K562 (cell line): Measurements from ENCODE around the gene ERAP2. TPM values are rescaled to one million over a fixed set of nuclear protein-coding genes. Genes with fewer than 3 reads are reported as not detected.

Experiments used
- ARID3B ChIP-seq: fragments of 250-450 bp; sonication (Bioruptor Pico); IDR thresholded peaks from 2 replicates; pipeline ENCODE4 v1.4.0; 2020; ENCODE audit warnings: borderline replicate concordance
- ATF6 ChIP-seq: sonication (generic); formaldehyde crosslinking; IDR thresholded peaks from 2 replicates; pipeline ENCODE4 v1.4.0; 2020; ENCODE audit warnings: mild to moderate bottlenecking, missing genetic modification reagents
- ATF7 ChIP-seq: fragments of 450-650 bp; IDR thresholded peaks from 2 replicates; pipeline ENCODE4 v1.7.1; 2014; ENCODE audit warnings: mild to moderate bottlenecking, moderate library complexity
- HEY1 ChIP-seq: fragments of 250-450 bp; sonication (Bioruptor Pico); IDR thresholded peaks from 2 replicates; pipeline ENCODE4 v1.5.0; 2020; ENCODE audit warnings: mild to moderate bottlenecking, moderate library complexity, borderline replicate concordance
- HMGN3 ChIP-seq: IDR thresholded peaks from 2 replicates; pipeline ENCODE4 v1.6.1; 2011; ENCODE audit warnings: borderline replicate concordance, low read depth, mild to moderate bottlenecking, mixed read lengths, low read length; ENCODE audit not compliant: insufficient read length; ENCODE audit errors: extremely low read depth
- MYC ChIP-seq, 2 experiments: fragments of 250-450 bp in 1 of 2; sonication (Bioruptor Pico) in 1 of 2; IDR thresholded peaks; 2 replicates each; pipeline versions ENCODE4 v1.5.1 to v1.6.1; 2012 to 2021; ENCODE audit warnings: low read depth in 2 of 2, borderline replicate concordance in 1 of 2, improper control_type of control experiment in 1 of 2, low read length in 1 of 2, mild to moderate bottlenecking in 1 of 2, moderate library complexity in 1 of 2
- NEUROD1 ChIP-seq: fragments of 150-350 bp; IDR thresholded peaks from 2 replicates; pipeline ENCODE4 v1.6.1; 2014; ENCODE audit warnings: borderline replicate concordance, low read length, low read depth; ENCODE audit not compliant: partially characterized antibody
- PHF8 ChIP-seq: fragments of 200-600 bp; sonication (generic); IDR thresholded peaks from 2 replicates; pipeline ENCODE4 v1.6.1; 2012; ENCODE audit warnings: mixed run types, mild to moderate bottlenecking, inconsistent platforms, low read length, moderate library complexity, borderline replicate concordance
- SETDB1 ChIP-seq: IDR thresholded peaks from one replicate; pipeline ENCODE4 v1.6.1; 2012; ENCODE audit warnings: low read length, control low read depth, inconsistent platforms
- TAF1 ChIP-seq: IDR thresholded peaks from 2 replicates; pipeline ENCODE4 v1.6.1; 2011; ENCODE audit warnings: mild to moderate bottlenecking, low read length, moderate library complexity; ENCODE audit not compliant: insufficient read depth, control insufficient read depth, severe bottlenecking; ENCODE audit errors: extremely low read depth
- ZBTB7A ChIP-seq: IDR thresholded peaks from 2 replicates; pipeline ENCODE4 v1.6.1; 2011; ENCODE audit warnings: low read depth, mild to moderate bottlenecking, low read length, moderate library complexity, borderline replicate concordance; ENCODE audit not compliant: control insufficient read depth
- ZNF174 ChIP-seq: fragments of 250-450 bp; sonication (Bioruptor Pico); IDR thresholded peaks from 2 replicates; pipeline ENCODE4 v1.4.0; 2020; ENCODE audit warnings: mild to moderate bottlenecking
- ZNF764 ChIP-seq: fragments of 250-450 bp; sonication (Bioruptor Pico); IDR thresholded peaks from 2 replicates; pipeline ENCODE4 v1.4.0; 2020; ENCODE audit warnings: low read depth, mild to moderate bottlenecking, moderate library complexity
- ZNF830 ChIP-seq: fragments of 250-450 bp; sonication (Bioruptor Pico); IDR thresholded peaks from 2 replicates; pipeline ENCODE4 v1.5.0; 2021; ENCODE audit warnings: mild to moderate bottlenecking
- polyA plus RNA-seq, 8 experiments: library from polyadenylated mRNA; depleted of rRNA in 4 of 8; stranded (reverse) in 5 of 8; unstranded in 3 of 8; fragments of >200 nt; fragmentation: Nextera tagmentation in 2 of 8; fragmentation: Illumina TruSeq in 1 of 8; extraction: Ambion mirVana in 2 of 8; extraction: Trizol in 1 of 8; gene quantifications; 2 replicates each; pipeline versions ENCODE4 v1.2.1 to v1.2.3, GENCODE V29; 2011 to 2014; ENCODE audit warnings: inconsistent platforms in 1 of 8, missing spikeins in 1 of 8
- total RNA-seq, 7 experiments: library from RNA; depleted of rRNA in 6 of 7; stranded (reverse); fragments of >200 nt in 6 of 7; fragmentation: Illumina TruSeq in 2 of 7; extraction: Trizol in 2 of 7; gene quantifications; 2 replicates each; pipeline versions ENCODE4 v1.2.1 to v1.2.3, GENCODE V29; 2011 to 2021; ENCODE audit warnings: low replicate concordance in 1 of 7
- TF ChIP-seq, protein P1 (sequence below): fragments of 450-650 bp; IDR thresholded peaks from 2 replicates; pipeline ENCODE4 v1.6.1; 2014; ENCODE audit warnings: low read depth, mild to moderate bottlenecking, moderate library complexity, borderline replicate concordance
- TF ChIP-seq, protein P2 (sequence below), 2 experiments: IDR thresholded peaks in 1 of 2; conservative IDR thresholded peaks in 1 of 2; 2 replicates each; pipeline ENCODE4 v1.6.1; 2016; ENCODE audit warnings: low read depth in 2 of 2, mild to moderate bottlenecking in 1 of 2, missing compliant biosample characterization in 1 of 2, missing genetic modification characterization in 1 of 2, moderate library complexity in 1 of 2

The ERAP2 gene
- total and polyA plus RNA-seq, 9 of the 15 experiments (the other 6 are each of a cell fraction or from before 2014, with no cell fraction given): 0.93 to 4.0 (median 2.1) TPM

DNA sequence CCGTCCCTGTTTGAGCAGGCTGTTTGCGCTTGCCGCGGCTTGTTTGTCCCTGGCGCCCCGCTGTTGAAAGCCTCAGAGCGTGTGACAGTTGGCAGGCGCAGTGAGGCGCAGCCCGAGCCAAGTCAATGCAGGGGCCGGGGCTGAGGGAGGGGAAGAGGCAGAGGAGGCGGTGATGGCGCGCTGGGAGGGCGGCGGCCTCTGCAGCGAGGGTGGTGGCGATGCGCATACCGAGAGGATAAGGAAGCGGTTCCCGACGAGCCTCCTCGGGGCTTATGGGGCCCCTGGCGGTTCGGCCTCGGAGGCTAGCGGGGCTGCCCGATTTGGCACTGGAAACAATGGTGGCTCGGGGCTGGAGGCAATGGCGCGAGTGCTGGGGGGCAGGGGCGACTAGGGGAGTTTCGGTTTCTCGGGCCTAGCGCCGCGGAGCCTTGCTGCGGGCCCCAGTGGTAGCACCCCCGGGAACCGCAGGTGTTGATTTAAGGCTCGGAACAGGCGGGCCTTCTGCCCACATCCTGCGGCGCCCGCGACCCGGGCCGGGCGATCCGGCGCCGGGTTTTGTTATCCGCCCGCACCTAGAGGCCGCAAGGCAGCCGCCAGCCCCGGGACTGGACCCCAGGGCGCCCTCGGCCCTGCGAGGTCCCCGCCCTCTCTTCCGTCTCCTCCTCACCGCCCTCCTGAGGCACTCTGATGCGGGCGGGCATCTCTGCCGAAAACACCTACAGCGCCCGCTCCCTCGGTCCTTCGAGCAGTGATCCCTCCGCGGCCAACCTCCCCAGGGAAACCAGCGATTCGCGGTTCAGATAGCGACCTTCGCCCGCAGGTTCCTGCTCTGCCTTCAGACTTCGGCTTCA lies 58.6 kb downstream of the ERAP2 start (continued):
- TF ChIP-seq, protein P1, sequence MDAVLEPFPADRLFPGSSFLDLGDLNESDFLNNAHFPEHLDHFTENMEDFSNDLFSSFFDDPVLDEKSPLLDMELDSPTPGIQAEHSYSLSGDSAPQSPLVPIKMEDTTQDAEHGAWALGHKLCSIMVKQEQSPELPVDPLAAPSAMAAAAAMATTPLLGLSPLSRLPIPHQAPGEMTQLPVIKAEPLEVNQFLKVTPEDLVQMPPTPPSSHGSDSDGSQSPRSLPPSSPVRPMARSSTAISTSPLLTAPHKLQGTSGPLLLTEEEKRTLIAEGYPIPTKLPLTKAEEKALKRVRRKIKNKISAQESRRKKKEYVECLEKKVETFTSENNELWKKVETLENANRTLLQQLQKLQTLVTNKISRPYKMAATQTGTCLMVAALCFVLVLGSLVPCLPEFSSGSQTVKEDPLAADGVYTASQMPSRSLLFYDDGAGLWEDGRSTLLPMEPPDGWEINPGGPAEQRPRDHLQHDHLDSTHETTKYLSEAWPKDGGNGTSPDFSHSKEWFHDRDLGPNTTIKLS: no peak; the same call in 1 of the 2 replicates
- TF ChIP-seq PHF8 (peak; percentile 77), ATF6 (CRISPR knock-in tag) (no peak), TAF1 (peak; percentile 74), NEUROD1 (peak; percentile 98), ZNF764 (CRISPR knock-in tag) (no peak), MYC (IDR thresholded peaks at IDR 0.05; ENCODE audit: low read depth, low read length) (peak; percentile 71; the same call in 1 of the 2 replicates), MYC (CRISPR knock-in tag; IDR thresholded peaks at IDR 0.05; ENCODE audit: borderline replicate concordance, low read depth) (peak; percentile 63; the same call in 1 of the 2 replicates), HMGN3 (peak; percentile 98), ZNF830 (CRISPR knock-in tag) (0 out of 2 replicates have a peak, but pooled peaks have one; percentile 9), ZBTB7A (peak; percentile 90), ZNF174 (CRISPR knock-in tag) (no peak), ARID3B (no peak), SETDB1 (no peak), ATF7 (peak; percentile 73), HEY1 (CRISPR knock-in tag) (no peak)
- TF ChIP-seq, protein P2, sequence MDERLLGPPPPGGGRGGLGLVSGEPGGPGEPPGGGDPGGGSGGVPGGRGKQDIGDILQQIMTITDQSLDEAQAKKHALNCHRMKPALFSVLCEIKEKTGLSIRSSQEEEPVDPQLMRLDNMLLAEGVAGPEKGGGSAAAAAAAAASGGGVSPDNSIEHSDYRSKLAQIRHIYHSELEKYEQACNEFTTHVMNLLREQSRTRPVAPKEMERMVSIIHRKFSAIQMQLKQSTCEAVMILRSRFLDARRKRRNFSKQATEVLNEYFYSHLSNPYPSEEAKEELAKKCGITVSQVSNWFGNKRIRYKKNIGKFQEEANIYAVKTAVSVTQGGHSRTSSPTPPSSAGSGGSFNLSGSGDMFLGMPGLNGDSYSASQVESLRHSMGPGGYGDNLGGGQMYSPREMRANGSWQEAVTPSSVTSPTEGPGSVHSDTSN (CRISPR knock-in tag; IDR thresholded peaks at IDR 0.05; ENCODE audit: low read depth): no peak
- TF ChIP-seq, protein P2 (tag; conservative IDR thresholded peaks at IDR 0.05; ENCODE audit: low read depth): peak; percentile 52
